ENCODE data around the gene TTYH1. TPM values are rescaled to one million over a fixed set of nuclear protein-coding genes. Genes with fewer than 3 reads are reported as not detected.

The TTYH1 gene
- total RNA-seq, 1 donor from 2014 or later = not detected

DNA sequence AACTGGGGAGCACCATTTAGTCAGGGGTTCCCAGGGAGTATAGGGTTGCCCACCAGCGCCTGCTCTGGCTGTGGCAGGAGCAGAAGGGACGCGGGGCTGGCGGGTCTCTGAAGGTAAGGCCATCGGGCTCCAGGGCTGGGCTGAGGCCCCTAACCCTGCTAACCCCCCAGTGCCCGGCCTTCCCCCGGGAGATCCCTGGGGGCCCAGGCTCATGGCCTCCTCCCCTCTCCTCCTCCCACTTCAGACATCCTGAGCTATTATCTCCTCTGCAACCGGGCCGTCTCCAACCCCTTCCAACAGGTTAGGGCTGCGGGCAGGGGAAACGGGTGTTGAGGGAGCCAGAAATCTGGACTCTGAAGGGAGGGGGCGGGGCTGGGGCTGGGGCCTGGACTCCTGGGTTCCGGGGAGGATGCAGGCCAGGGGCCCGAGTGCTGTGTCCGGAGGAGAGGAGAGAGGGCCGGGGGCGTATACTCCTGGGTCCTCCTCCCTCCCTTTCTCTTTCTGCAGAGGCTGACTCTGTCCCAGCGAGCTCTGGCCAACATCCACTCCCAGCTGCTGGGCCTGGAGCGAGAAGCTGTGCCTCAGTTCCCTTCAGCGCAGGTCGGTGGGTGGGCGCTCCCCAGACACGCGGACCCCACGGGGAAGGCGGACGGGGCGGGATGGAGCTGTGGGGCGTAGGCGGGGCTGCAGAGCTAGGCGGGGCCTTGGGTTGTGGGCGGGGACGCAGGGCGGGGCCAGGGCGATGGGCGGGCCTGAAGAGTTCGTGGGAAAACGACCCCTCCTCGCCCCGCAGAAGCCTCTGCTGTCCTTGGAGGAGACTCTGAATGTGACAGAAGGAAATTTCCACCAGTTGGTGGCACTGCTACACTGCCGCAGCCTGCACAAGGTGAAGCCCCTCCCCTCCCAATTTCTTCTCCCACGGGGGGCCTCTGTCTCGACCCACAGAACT, 15.3 kb downstream of the TTYH1 start:
- peaks cover 10% of the 10 kb centered on the region for H3K4me1 Mint-ChIP-seq (ENCODE audit: low read depth)
- DNase-seq (ENCODE audit: low spot score) = no peak
- peaks cover 6% of the 10 kb centered on the region for H3K27me3 Mint-ChIP-seq (ENCODE audit: low read depth)
- no peaks in the 10 kb centered on the region for H3K9me3 Mint-ChIP-seq (ENCODE audit: low read depth)
- H3K4me3 Mint-ChIP-seq (ENCODE audit: unreplicated experiment) = peak overlapping the region; percentile 61
- no peaks in the 10 kb centered on the region for H3K36me3 Mint-ChIP-seq (ENCODE audit: low read depth)
- TF ChIP-seq, protein P1, sequence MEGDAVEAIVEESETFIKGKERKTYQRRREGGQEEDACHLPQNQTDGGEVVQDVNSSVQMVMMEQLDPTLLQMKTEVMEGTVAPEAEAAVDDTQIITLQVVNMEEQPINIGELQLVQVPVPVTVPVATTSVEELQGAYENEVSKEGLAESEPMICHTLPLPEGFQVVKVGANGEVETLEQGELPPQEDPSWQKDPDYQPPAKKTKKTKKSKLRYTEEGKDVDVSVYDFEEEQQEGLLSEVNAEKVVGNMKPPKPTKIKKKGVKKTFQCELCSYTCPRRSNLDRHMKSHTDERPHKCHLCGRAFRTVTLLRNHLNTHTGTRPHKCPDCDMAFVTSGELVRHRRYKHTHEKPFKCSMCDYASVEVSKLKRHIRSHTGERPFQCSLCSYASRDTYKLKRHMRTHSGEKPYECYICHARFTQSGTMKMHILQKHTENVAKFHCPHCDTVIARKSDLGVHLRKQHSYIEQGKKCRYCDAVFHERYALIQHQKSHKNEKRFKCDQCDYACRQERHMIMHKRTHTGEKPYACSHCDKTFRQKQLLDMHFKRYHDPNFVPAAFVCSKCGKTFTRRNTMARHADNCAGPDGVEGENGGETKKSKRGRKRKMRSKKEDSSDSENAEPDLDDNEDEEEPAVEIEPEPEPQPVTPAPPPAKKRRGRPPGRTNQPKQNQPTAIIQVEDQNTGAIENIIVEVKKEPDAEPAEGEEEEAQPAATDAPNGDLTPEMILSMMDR (IDR thresholded peaks at IDR 0.05) = peak; percentile 60
- H3K27ac Mint-ChIP-seq (ENCODE audit: unreplicated experiment) = no peak overlapping the region

DNA sequence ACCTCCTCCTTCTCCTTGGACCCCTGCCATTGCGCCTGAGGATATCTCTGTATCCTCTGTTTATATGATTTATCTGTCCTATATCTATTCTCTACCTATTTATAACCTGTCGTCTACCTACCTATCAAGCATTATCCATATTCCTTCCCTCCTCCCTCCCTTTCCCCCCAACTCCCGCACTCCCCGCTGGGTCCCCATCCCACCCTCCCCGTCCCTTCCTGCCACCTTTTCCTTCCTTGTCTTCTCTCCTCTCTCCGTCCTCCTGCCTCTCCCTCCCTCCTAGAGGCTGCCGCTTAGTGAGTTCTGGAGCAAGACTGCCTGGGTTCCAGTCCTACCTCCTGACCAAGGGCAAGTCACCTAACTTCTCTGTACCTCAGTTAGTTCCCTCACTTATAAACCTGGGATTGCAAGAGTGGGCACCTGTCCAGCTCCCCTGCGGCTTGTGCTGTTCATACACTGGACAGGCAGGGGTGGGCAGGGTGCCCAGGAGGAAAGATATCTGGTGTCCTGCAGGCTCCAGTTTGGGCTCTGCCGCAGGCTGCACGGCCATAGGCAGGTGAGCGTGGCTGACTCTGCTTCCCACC, 16.1 kb downstream of the TTYH1 start:
- H3K36me3 Mint-ChIP-seq (ENCODE audit: low read depth) = no peaks in the 10 kb centered on the region
- TF ChIP-seq, protein P1 (IDR thresholded peaks at IDR 0.05) = peak; percentile 24
- H3K27me3 Mint-ChIP-seq (ENCODE audit: low read depth) = peaks cover 6% of the 10 kb centered on the region
- H3K4me1 Mint-ChIP-seq (ENCODE audit: low read depth) = peaks cover 10% of the 10 kb centered on the region
- peak overlapping the region; percentile 61 for H3K4me3 Mint-ChIP-seq (ENCODE audit: unreplicated experiment)
- DNase-seq (ENCODE audit: low spot score) = no peak
- no peaks in the 10 kb centered on the region for H3K9me3 Mint-ChIP-seq (ENCODE audit: low read depth)
- no peak overlapping the region for H3K27ac Mint-ChIP-seq (ENCODE audit: unreplicated experiment)

DNA sequence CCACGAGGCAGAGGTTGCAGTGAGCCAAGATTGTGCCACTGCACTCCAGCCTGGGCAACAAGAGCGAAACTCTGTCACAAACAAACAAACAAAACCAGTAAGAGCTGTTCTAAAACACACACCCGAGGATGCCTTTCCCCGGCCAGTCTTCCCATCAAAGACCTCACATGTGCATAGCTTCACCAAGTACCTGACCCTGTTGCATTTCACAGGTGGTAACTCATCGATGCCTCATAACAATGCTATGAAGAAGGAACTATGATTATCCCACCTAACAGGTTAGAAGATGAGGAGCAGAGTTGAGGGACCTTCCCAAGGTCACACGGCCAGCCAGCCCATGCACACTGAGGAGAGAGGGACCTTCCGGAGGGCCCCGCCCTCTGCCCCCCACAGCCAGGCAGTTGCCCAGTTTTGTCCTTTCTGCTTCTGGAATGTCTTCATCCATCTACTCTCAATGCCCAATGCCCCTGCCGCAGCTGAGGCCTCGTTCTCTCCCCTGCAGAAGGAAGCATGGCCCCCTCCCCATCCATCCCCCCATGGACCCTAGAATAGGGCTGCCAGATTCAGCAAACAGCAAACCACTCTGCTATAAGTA, 17.0 kb downstream of the TTYH1 start:
- Mint-ChIP-seq H3K9me3 (ENCODE audit: low read depth) (no peaks in the 10 kb centered on the region), H3K4me3 (ENCODE audit: unreplicated experiment) (no peak overlapping the region), H3K27ac (ENCODE audit: unreplicated experiment) (no peak overlapping the region), H3K4me1 (ENCODE audit: low read depth) (peaks cover 10% of the 10 kb centered on the region), H3K36me3 (ENCODE audit: low read depth) (no peaks in the 10 kb centered on the region), H3K27me3 (ENCODE audit: low read depth) (peaks cover 3% of the 10 kb centered on the region)
- no peak for DNase-seq (ENCODE audit: low spot score)
- TF ChIP-seq, protein P1 (IDR thresholded peaks at IDR 0.05) = no peak

DNA sequence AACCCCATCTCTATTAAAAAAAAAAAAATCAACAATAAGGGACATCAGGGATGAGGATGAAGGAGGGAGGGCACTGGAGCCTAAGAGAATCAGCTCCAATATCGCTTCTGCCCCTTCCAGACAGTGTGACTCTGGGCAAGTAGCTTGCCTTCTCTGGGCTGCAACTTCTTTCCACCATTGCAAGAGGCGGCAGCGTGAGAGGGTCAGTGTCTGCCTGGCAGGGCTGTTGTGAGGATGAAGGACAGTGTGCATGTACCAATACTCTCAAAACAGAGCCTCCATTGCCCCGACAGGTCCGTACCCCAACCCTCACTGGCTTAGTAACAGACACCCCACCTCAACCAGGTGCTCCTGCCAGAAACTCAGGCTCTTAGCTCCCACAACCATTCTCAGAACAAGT, 18.4 kb downstream of the TTYH1 start:
- peaks cover 10% of the 10 kb centered on the region for H3K4me1 Mint-ChIP-seq (ENCODE audit: low read depth)
- TF ChIP-seq, protein P1 (IDR thresholded peaks at IDR 0.05) = no peak
- H3K27me3 Mint-ChIP-seq (ENCODE audit: low read depth) = peaks cover 3% of the 10 kb centered on the region
- no peak overlapping the region for H3K27ac Mint-ChIP-seq (ENCODE audit: unreplicated experiment)
- no peaks in the 10 kb centered on the region for H3K36me3 Mint-ChIP-seq (ENCODE audit: low read depth)
- H3K4me3 Mint-ChIP-seq (ENCODE audit: unreplicated experiment) = no peak overlapping the region
- H3K9me3 Mint-ChIP-seq (ENCODE audit: low read depth) = no peaks in the 10 kb centered on the region
- DNase-seq (ENCODE audit: low spot score) = no peak
